Measurements from ENCODE around the gene DBN1.

DNA sequence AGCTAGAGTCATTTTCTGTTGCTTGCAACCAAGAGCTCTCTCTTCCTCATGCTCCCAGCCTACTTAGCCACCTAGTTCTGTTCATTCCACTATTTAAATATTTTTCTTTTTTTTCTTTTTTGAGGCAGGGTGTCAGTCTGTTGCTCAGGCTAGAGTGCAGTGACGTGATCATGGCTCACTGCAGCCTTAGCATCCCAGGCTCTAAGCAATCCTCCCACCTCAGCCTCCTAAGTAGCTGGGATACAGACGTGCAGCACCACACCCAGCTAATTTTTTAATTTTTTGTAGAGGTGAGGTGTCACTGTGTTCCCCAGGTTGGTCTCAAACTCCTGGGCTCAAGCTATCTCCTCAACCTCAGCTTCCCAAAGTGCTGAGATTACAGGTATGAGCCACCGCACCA is 59.0 kb downstream of the DBN1 start:
- TF ChIP-seq, protein P1, sequence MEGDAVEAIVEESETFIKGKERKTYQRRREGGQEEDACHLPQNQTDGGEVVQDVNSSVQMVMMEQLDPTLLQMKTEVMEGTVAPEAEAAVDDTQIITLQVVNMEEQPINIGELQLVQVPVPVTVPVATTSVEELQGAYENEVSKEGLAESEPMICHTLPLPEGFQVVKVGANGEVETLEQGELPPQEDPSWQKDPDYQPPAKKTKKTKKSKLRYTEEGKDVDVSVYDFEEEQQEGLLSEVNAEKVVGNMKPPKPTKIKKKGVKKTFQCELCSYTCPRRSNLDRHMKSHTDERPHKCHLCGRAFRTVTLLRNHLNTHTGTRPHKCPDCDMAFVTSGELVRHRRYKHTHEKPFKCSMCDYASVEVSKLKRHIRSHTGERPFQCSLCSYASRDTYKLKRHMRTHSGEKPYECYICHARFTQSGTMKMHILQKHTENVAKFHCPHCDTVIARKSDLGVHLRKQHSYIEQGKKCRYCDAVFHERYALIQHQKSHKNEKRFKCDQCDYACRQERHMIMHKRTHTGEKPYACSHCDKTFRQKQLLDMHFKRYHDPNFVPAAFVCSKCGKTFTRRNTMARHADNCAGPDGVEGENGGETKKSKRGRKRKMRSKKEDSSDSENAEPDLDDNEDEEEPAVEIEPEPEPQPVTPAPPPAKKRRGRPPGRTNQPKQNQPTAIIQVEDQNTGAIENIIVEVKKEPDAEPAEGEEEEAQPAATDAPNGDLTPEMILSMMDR (IDR thresholded peaks at IDR 0.05; ENCODE audit: low read depth, low read length): no peak
- no peak for TF ChIP-seq EZH2phosphoT487 (IDR thresholded peaks at IDR 0.05; ENCODE audit: low read depth)
